Stimulated activated memory B cell treated with anti-CD40 and anti-IgM and Interleukin-4, amounts not matched to agents 10 μg/mL and 1 μg/mL and 100 μg/mL, for 72 hours (primary cell): ENCODE data around the gene GLOD5.

ENCODE experiments used
- ATAC-seq: fragments of 150-1000 bp; cut with Tn5 transposase; 2 replicates; pipeline ENCODE4 v1.10.0; 2021
- H3K27ac Mint-ChIP-seq: one replicate; pipeline ENCODE4 v1.8.0; 2022; ENCODE audit warnings: mild to moderate bottlenecking, mixed read lengths
- H3K27me3 Mint-ChIP-seq: one replicate; pipeline ENCODE4 v1.8.0; 2022; ENCODE audit warnings: mixed read lengths
- H3K36me3 Mint-ChIP-seq: one replicate; pipeline ENCODE4 v1.8.0; 2022; ENCODE audit warnings: mixed read lengths
- H3K4me1 Mint-ChIP-seq: one replicate; pipeline ENCODE4 v1.8.0; 2022; ENCODE audit warnings: mixed read lengths
- H3K4me3 Mint-ChIP-seq: one replicate; pipeline ENCODE4 v1.8.0; 2022; ENCODE audit warnings: mild to moderate bottlenecking, moderate library complexity, mixed read lengths
- H3K9me3 Mint-ChIP-seq: one replicate; pipeline ENCODE4 v1.8.0; 2022; ENCODE audit warnings: mixed read lengths

Gene GLOD5

DNA sequence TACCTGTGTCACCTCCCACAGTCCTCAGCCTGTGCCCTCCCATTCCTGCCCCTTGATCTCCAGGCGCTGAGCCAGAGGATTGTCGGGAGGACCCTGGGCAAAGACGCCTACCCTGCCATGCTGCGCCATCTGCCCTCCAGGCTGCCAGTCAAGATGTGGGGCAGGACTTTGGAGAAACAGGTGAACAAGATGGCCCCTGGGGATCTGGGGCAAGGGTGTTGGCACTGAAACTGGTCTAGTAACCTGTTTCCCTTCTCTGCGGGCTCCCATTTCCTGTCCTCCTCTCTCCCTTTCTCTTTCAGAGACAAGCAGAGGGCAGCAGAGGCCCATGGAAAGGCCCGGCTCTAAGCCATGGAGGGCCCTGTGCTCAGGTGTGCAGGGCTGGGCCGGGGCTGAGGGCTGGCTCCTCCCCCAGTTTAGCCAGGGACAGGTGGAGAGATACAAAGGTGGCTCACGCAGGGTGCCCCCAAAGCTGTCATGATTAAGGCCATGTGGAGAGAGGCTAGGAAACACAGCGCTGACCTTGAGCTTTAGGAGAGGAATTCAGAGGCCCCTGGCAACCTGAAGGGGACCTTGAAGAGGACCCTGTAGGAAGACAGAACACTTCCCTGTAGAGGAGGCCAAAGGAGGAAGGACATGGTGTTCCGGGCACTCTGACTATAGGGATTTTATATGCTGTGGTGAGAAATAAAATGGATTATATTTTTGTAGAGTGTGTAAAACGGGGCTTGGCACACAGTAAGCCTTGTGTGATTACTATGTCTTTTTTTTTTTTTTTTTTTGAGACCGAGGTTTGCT lies at the start of gene GLOD5:
TSS of gene GLOD5 (plus strand) at position 74 of the 798 bp plus-strand sequence. CDS start at position 118, 44 bp downstream.
- H3K4me3 Mint-ChIP-seq: no peak within 1 kb of the TSS
- H3K27me3 Mint-ChIP-seq: peaks cover 19% of the 10 kb centered on the region
- no peaks in the 10 kb centered on the region for H3K36me3 Mint-ChIP-seq
- no peak for ATAC-seq
- no peaks in the 10 kb centered on the region for H3K9me3 Mint-ChIP-seq
- peaks cover 5% of the 10 kb centered on the region for H3K4me1 Mint-ChIP-seq
- H3K27ac Mint-ChIP-seq: no peak within 1 kb of the TSS

DNA sequence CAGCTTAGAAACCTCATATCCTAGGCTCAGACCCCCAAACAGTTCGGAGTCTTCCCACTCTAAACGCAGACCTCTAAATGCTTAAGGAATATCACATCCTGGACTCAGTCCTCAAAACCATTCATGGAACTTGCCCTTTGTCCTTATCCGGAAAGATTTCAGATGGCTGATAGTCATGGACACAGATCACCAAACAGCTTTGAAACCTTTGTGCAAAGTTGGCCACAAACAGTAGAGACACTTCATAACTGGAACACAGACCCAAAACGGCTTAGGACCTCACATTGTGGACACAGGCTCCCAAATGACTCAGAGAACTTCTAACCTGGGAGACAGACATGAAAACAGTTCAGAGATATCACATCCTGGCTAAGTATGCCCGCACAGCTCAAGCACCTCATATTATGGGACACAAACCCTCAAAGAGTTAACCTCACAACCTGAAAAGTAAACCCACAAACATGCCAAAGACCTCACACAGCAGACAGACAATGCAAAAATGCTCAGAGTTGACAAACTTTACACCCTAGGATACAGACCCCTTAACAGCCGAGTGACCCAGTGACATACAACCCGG lies 49.5 kb upstream of the GLOD5 start:
- no peaks in the 10 kb centered on the region for H3K9me3 Mint-ChIP-seq
- H3K36me3 Mint-ChIP-seq: peaks cover 7% of the 10 kb centered on the region
- no peaks in the 10 kb centered on the region for H3K27me3 Mint-ChIP-seq
- H3K4me3 Mint-ChIP-seq: no peak overlapping the region
- peaks cover 10% of the 10 kb centered on the region for H3K4me1 Mint-ChIP-seq
- ATAC-seq: no peak
- H3K27ac Mint-ChIP-seq: no peak overlapping the region

DNA sequence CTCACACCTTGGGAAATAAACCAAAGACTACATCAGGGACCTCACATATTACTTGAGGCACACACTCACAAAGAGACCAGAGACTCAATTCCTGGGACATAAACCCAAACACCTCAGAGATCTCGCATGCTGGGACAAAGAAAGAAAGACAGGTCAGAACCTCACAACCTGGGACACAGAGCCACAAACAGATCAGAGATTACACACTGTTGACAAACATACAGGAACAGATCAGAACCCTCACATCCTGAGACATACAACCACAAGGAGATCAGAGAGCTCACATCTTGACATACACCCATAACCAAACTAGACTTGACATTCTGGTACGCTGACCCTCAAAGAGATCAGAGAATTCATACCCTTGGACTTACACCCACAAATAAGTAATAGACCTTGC lies 47.7 kb upstream of the GLOD5 start:
- H3K4me3 Mint-ChIP-seq: no peak overlapping the region
- no peak overlapping the region for H3K27ac Mint-ChIP-seq
- no peaks in the 10 kb centered on the region for H3K27me3 Mint-ChIP-seq
- no peaks in the 10 kb centered on the region for H3K4me1 Mint-ChIP-seq
- no peak for ATAC-seq
- no peaks in the 10 kb centered on the region for H3K36me3 Mint-ChIP-seq
- H3K9me3 Mint-ChIP-seq: no peaks in the 10 kb centered on the region

DNA sequence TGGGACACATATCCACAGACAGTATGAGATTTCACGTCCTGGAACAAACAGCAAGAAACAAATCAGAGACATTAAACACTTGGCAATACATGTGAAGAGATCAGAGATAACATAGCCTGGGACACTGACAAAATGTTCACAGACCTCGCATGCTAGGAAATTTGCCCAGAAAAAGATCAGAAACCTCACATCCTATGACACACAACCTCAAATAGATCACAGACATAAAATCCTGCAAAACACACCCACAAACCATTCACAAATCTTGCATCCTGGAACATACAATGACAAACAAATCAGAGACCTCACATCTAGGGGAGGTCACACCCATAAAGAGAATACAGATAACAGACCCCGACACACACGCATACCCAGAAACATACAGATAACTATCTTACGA lies 47.0 kb upstream of the GLOD5 start:
- no peaks in the 10 kb centered on the region for H3K27me3 Mint-ChIP-seq
- H3K9me3 Mint-ChIP-seq: no peaks in the 10 kb centered on the region
- ATAC-seq: no peak
- no peak overlapping the region for H3K4me3 Mint-ChIP-seq
- H3K27ac Mint-ChIP-seq: no peak overlapping the region
- H3K36me3 Mint-ChIP-seq: no peaks in the 10 kb centered on the region
- H3K4me1 Mint-ChIP-seq: no peaks in the 10 kb centered on the region

DNA sequence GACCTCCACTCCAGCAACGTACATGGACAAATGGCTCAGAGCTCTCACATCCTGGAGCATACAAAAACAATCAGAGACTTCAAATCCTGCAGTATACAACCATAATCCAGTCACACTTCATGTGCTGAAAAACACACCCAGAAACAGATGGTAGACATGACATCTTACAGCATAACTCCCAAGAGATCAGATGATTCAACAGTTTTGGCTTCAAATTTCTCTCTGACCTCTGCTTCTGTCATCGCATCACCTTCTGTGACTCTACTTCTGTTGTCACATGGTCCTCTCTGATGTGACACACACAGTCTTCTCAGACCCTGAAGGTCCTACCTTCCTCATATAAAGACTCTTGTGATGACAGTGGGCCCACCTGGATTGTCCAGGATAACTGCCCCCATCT lies 46.5 kb upstream of the GLOD5 start:
- Mint-ChIP-seq H3K36me3 (no peaks in the 10 kb centered on the region), H3K4me1 (no peaks in the 10 kb centered on the region), H3K27ac (no peak overlapping the region), H3K4me3 (no peak overlapping the region), H3K27me3 (no peaks in the 10 kb centered on the region), H3K9me3 (no peaks in the 10 kb centered on the region)
- no peak for ATAC-seq

DNA sequence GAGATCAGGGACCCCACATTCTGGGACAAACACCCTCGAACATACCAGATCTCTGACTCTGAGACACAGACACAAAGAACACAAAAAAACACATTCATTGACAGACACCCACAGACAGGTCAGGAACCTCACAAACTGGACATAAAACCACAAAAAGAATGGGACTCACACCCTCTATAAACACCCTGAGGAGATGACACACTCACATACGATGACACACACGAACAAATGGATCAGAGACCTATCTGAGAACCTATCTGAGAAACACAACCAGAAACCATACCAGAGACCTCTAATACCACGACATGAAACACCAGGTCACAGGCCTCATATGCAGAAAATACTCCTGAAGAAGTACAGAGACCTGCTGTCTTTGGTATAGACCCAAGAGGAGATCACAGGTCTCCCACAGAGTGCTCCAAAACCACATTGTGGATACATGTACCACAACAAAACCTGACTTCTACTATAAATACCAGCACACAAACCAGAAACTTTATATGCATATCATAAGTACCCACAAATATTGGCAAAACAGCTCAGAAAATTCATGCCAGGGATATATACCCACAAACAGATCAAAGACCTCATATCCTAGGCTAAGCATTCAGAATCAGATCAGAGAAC lies 45.6 kb upstream of the GLOD5 start:
- H3K27ac Mint-ChIP-seq: no peak overlapping the region
- ATAC-seq: no peak
- no peaks in the 10 kb centered on the region for H3K9me3 Mint-ChIP-seq
- no peaks in the 10 kb centered on the region for H3K27me3 Mint-ChIP-seq
- H3K4me1 Mint-ChIP-seq: no peaks in the 10 kb centered on the region
- no peaks in the 10 kb centered on the region for H3K36me3 Mint-ChIP-seq
- no peak overlapping the region for H3K4me3 Mint-ChIP-seq

DNA sequence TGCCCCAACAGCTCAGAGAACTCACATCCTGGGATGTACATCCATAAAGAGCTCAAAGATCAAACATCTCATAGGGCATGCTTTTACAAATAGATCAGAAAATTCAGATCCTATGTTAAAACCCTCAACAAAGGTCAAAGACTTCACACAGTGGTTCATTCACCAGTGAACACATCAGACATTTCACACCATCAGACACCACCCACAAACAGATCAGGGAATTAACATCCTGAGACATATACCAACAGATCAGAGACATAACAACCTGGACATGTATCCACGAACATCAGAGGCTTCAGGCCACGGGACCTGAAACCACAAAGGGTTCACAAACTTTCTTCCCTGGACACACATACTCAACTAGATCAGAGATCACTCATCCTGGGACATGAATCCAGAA lies 41.6 kb upstream of the GLOD5 start:
- no peaks in the 10 kb centered on the region for H3K9me3 Mint-ChIP-seq
- no peaks in the 10 kb centered on the region for H3K4me1 Mint-ChIP-seq
- no peak overlapping the region for H3K27ac Mint-ChIP-seq
- H3K4me3 Mint-ChIP-seq: no peak overlapping the region
- no peaks in the 10 kb centered on the region for H3K27me3 Mint-ChIP-seq
- H3K36me3 Mint-ChIP-seq: no peaks in the 10 kb centered on the region
- no peak for ATAC-seq

DNA sequence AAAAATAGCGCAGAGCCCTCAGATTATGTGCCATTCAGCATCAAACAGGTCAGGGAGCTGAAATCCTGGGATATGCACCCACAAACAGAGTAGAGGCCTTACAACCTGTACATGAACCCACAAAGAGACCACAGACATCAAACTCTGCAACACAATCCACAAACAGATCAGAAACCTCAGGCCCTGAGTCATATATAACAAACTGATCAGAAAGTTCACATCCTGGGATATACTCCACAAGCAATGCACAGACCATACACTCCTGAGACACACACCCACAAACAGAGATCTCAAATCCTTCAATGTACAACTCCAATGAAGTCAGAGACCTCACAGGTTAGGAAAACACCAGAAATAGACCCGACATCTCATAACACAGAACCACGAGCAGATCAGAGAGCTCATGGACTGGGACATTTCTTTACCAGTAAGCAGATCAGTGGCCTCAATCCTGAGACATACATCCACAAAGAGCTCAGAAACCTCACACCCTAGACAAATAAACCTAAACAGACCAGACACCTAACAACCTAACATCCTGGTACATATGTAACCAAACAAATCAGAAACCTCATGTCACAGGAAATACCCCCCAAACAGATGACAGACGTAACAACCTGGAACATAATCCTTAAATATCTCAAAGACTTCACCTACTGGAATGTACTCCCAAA lies 40.8 kb upstream of the GLOD5 start:
- no peaks in the 10 kb centered on the region for H3K9me3 Mint-ChIP-seq
- H3K4me1 Mint-ChIP-seq: no peaks in the 10 kb centered on the region
- no peak overlapping the region for H3K27ac Mint-ChIP-seq
- ATAC-seq: no peak
- no peaks in the 10 kb centered on the region for H3K27me3 Mint-ChIP-seq
- no peaks in the 10 kb centered on the region for H3K36me3 Mint-ChIP-seq
- H3K4me3 Mint-ChIP-seq: no peak overlapping the region

DNA sequence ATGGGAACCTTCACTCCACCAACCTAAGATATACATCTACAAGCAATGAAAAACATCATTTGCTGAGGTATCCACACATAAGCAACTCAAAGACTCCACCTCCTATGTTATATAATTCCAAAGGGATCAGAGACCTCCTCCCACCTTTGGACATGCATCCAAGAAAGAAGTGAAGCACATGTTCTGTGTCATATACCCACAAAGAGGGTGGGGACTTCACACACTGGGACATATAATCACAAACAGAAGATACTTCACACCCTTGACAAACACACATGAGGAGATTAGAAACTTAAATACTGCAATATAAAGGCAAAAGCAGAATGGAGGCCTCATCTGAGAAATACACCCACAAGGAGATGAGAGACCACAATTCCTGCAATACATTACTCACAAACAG lies 39.6 kb upstream of the GLOD5 start:
- H3K4me3 Mint-ChIP-seq: no peak overlapping the region
- no peaks in the 10 kb centered on the region for H3K4me1 Mint-ChIP-seq
- no peaks in the 10 kb centered on the region for H3K27me3 Mint-ChIP-seq
- no peak overlapping the region for H3K27ac Mint-ChIP-seq
- no peaks in the 10 kb centered on the region for H3K36me3 Mint-ChIP-seq
- H3K9me3 Mint-ChIP-seq: no peaks in the 10 kb centered on the region
- ATAC-seq: no peak

DNA sequence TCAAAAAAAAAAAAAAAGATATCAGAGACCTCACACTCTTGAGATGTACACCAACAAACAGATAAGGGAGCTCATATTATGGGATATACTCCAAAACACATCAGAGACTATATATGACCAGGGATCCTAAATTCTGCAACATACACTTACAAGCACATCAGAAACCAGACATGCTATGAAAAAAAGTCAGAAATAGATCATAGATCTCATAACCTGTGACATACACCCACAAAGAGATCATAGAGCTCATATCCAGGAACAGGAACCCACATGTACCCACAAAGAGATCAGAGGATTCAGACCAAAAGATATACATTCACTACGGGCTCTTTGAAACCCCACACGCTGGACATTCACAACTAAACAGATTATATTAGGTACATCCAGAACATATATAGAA lies 35.0 kb upstream of the GLOD5 start:
- Mint-ChIP-seq H3K36me3 (no peaks in the 10 kb centered on the region), H3K4me1 (no peaks in the 10 kb centered on the region), H3K4me3 (no peak overlapping the region), H3K9me3 (no peaks in the 10 kb centered on the region), H3K27me3 (no peaks in the 10 kb centered on the region), H3K27ac (no peak overlapping the region)
- ATAC-seq: no peak

DNA sequence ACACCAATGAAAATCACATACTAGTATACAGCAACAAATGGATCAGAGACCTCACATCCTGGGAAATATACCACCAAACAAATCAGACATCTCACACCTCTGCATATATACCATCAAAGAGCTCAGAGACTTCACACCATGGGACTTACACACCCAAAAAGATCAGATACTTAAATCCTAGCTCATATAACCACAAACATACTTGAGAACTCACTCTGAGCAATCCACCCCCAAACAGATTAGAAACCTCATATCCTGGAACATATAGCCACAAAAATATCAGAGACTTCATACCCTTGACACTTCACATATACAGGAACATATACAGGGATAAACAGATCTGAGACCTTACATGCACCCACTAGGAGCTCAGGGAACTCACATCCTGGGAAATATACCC lies 32.9 kb upstream of the GLOD5 start:
- no peaks in the 10 kb centered on the region for H3K4me1 Mint-ChIP-seq
- H3K9me3 Mint-ChIP-seq: no peaks in the 10 kb centered on the region
- H3K4me3 Mint-ChIP-seq: no peak overlapping the region
- no peaks in the 10 kb centered on the region for H3K27me3 Mint-ChIP-seq
- H3K36me3 Mint-ChIP-seq: no peaks in the 10 kb centered on the region
- ATAC-seq: no peak
- H3K27ac Mint-ChIP-seq: peak overlapping the region; percentile 24

DNA sequence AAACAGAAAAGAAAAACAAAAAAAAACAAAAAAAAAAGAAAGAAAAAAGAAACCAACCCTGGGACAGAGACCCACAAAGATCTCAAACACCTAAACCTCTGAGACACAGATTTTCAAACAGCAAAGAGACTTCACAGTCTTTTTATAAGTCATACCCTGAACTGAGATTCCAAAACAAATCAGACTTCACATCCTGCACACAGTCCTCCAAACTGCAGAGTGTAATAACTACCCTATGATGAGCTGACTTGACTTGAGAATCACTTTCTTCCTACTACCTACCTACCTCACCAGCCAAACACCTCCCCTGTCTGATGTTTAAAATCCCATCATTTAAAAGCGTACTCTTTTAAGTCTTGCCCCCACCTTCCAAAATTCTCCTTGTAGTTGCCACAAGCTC lies 25.2 kb upstream of the GLOD5 start:
- ATAC-seq: no peak
- no peaks in the 10 kb centered on the region for H3K36me3 Mint-ChIP-seq
- H3K27me3 Mint-ChIP-seq: no peaks in the 10 kb centered on the region
- peaks cover 14% of the 10 kb centered on the region for H3K4me1 Mint-ChIP-seq
- no peaks in the 10 kb centered on the region for H3K9me3 Mint-ChIP-seq
- peak overlapping the region; percentile 98 for H3K27ac Mint-ChIP-seq
- peak overlapping the region; percentile 89 for H3K4me3 Mint-ChIP-seq

DNA sequence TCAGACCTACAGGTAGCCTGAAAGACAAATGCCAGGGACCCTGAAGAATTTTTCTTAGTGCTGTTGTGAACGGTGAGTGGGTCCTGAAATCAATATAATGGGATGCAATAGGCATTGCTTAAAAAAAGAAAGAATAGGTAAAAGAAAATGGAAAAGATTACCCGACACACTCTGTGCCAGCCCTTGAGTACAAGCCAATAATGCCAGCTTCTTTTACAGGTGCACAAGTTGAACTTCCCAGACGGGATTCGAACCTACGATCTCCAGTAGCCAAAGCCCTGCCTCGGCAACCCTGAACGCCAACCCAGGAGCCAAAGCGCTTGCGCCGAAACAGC lies 24.7 kb upstream of the GLOD5 start:
- no peaks in the 10 kb centered on the region for H3K36me3 Mint-ChIP-seq
- no peak for ATAC-seq

DNA sequence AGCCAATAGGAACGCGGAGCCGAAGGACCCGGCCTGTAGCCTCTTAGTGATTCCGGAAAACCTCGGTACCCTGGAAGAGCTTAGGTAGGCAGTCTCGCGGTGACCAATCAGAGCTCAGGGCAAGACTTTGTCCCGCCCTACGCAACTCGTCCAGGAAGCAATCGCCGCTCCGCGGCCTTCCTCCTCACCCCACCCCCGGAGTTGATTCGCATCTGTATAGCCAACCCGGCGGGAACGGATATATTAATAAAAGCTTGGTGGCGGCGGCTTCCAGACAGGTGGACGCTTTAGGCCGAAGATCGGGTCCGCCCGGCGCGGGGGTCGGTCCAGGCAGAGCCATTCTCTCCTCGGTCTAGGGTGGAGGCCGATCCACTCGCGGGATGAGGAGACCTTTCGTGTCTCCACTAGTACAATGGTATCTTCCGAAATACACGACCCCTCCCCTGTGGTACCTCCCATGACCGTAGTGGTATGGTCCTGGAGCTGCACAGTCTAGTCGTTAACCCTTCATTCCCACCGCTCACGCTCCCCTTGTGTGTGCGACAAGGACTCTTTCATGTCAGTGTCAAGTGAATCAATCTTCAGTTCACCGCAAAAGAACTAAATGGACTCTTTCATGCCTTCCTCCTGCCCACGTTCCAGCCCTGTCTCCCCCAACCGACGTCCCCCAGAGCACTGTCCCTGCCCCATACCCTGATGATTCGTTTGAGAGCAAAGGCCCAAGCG lies 24.2 kb upstream of the GLOD5 start:
- H3K9me3 Mint-ChIP-seq: no peaks in the 10 kb centered on the region
- peak; percentile 100 for ATAC-seq
- peaks cover 14% of the 10 kb centered on the region for H3K4me1 Mint-ChIP-seq
- no peaks in the 10 kb centered on the region for H3K36me3 Mint-ChIP-seq
- no peaks in the 10 kb centered on the region for H3K27me3 Mint-ChIP-seq
- peak overlapping the region; percentile 89 for H3K4me3 Mint-ChIP-seq
- H3K27ac Mint-ChIP-seq: peak overlapping the region; percentile 98

More for the DNA sequence above, 24.7 kb upstream of the GLOD5 start:
- Mint-ChIP-seq H3K4me1 (peaks cover 14% of the 10 kb centered on the region), H3K9me3 (no peaks in the 10 kb centered on the region), H3K4me3 (peak overlapping the region; percentile 89), H3K27ac (peak overlapping the region; percentile 98), H3K27me3 (no peaks in the 10 kb centered on the region)

DNA sequence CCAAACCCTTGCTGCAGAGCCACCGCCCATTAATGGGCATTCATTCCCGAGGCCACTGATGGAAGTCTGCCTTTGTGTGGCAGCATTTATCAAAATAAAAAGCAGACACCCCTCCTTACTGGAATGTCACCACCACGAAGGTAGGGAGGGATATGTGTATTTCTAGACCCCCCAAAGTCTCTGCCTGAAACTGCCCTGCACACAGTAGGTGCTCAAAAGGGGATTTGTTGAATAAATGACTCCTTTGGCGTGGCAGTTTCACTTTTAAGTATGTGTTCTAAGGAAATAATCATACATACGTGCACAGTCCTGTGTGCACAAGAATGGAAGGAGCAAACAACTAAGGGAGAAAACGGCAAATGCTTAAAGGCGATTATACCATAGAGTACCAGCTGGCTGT lies 23.6 kb upstream of the GLOD5 start:
- no peaks in the 10 kb centered on the region for H3K36me3 Mint-ChIP-seq

More for the DNA sequence above, 23.6 kb upstream of the GLOD5 start:
- Mint-ChIP-seq H3K27me3 (no peaks in the 10 kb centered on the region), H3K4me3 (peak overlapping the region; percentile 89), H3K4me1 (peaks cover 14% of the 10 kb centered on the region), H3K27ac (peak overlapping the region; percentile 98), H3K9me3 (no peaks in the 10 kb centered on the region)
- ATAC-seq: no peak
